Cardiac muscle cell (in vitro differentiated cells and primary cell): Measurements from ENCODE around the gene ZMYND8. TPM values are rescaled to one million over a fixed set of nuclear protein-coding genes. Genes with fewer than 3 reads are reported as not detected.

Experiments used
- DNase-seq, 2 donors: peaks; one replicate each; pipeline versions ENCODE4 v3.0.0 to v3.0.0-alpha.2; 2010 to 2017; ENCODE audit warnings: low read depth in 1 of 2, low spot score in 1 of 2
- H3K27ac ChIP-seq: fragments of 200-600 bp; sonication (generic); 2 replicates; pipeline ENCODE4 v1.5.1; 2016
- H3K27me3 ChIP-seq: fragments of 200-600 bp; sonication (generic); 2 replicates; pipeline ENCODE4 v1.6.0; 2016; ENCODE audit warnings: control low read depth
- H3K36me3 ChIP-seq: fragments of 200-600 bp; sonication (generic); 2 replicates; pipeline ENCODE4 v1.5.1; 2016; ENCODE audit warnings: control low read depth
- H3K4me1 ChIP-seq: fragments of 200-600 bp; sonication (generic); 2 replicates; pipeline ENCODE4 v1.8.1; 2017; ENCODE audit warnings: low read depth, mild to moderate bottlenecking, mixed run types
- H3K4me3 ChIP-seq: fragments of 200-600 bp; sonication (generic); 2 replicates; pipeline ENCODE4 v1.5.1; 2016; ENCODE audit warnings: mild to moderate bottlenecking
- H3K9me3 ChIP-seq: fragments of 200-600 bp; sonication (generic); 2 replicates; pipeline ENCODE4 v1.5.1; 2017; ENCODE audit warnings: low read depth, mild to moderate bottlenecking, control low read depth
- CTCF ChIP-seq: IDR thresholded peaks from 2 replicates; pipeline ENCODE4 v1.5.1; 2012; ENCODE audit warnings: low read depth, mild to moderate bottlenecking, low read length
- polyA plus RNA-seq: library from polyadenylated mRNA; unstranded; fragments of >200 nt; fragmentation: Nextera tagmentation; extraction: Ambion mirVana; gene quantifications from 2 replicates; pipeline ENCODE4 v1.2.1, GENCODE V29; 2016
- total RNA-seq: library from RNA; depleted of rRNA; stranded (reverse); fragments of >200 nt; gene quantifications from 2 replicates; pipeline ENCODE4 v1.2.3, GENCODE V29; 2016

The ZMYND8 gene
- total and polyA plus RNA-seq, 2 experiments from 2014 or later: 27.5 to 45.0 TPM

GRCh38 chr20:47348539-47349142 is 7.9 kb downstream of the ZMYND8 start:
- H3K36me3 ChIP-seq: peaks cover 2% of the 10 kb centered on the region
- no peak overlapping the region for H3K4me3 ChIP-seq
- DNase-seq: no peak
- peaks cover 67% of the 10 kb centered on the region for H3K4me1 ChIP-seq
- no peaks in the 10 kb centered on the region for H3K27me3 ChIP-seq
- peak overlapping the region; percentile 98 for H3K27ac ChIP-seq
- no peaks in the 10 kb centered on the region for H3K9me3 ChIP-seq
- TF ChIP-seq CTCF: no peak

DNA sequence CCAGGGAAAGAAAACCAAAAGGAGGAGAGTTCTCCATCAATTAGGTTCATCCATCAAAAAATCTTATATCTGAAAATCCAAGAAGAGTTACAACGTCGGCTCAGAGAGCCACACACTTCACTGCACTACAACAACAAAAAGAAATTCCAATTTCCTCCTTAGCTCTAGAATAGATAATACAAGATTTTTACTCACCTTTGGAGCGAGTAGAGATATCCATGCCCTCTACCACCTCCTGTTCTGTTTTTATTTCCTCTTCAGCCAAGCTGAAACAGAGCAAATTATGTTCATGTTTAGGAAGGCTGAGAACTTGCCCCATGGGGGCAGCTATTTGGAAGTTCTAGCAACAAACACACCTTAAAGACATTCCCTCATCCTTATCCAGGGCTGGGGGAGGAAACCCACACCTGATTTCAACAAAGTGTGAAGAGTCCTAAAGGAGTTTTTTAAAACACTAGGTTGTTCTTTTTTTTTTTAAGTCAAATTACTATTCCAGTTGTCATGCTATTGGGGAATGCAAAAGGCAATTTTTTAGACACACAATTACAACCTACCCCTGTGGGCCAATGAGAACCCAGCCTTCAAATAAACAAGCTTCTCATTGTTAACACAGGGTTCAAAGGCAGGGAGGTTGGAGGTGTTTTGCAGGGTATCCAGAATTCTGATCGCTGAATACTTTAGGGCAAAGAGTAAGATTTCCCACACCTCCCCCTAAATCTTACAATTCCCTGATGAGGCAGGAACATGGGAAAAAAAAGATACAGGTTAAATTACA is 8.7 kb downstream of the ZMYND8 start:
- Histone ChIP-seq H3K27me3 (no peaks in the 10 kb centered on the region), H3K27ac (peak overlapping the region; percentile 98), H3K36me3 (peaks cover 2% of the 10 kb centered on the region), H3K9me3 (no peaks in the 10 kb centered on the region), H3K4me3 (no peak overlapping the region), H3K4me1 (peaks cover 60% of the 10 kb centered on the region)
- DNase-seq: no peak
- no peak for TF ChIP-seq CTCF

GRCh38 chr20:47346172-47346571 is 10.3 kb downstream of the ZMYND8 start:
- no peak for TF ChIP-seq CTCF
- H3K27me3 ChIP-seq: no peaks in the 10 kb centered on the region
- H3K4me3 ChIP-seq: no peak overlapping the region
- peaks cover 43% of the 10 kb centered on the region for H3K4me1 ChIP-seq
- peak overlapping the region; percentile 10 for H3K27ac ChIP-seq
- peaks cover 2% of the 10 kb centered on the region for H3K36me3 ChIP-seq
- no peak for DNase-seq
- no peaks in the 10 kb centered on the region for H3K9me3 ChIP-seq

- TF ChIP-seq CTCF: no peak
- Histone ChIP-seq H3K27me3 (no peaks in the 10 kb centered on the region), H3K4me3 (no peak overlapping the region), H3K27ac (no peak overlapping the region), H3K36me3 (peaks cover 2% of the 10 kb centered on the region), H3K9me3 (no peaks in the 10 kb centered on the region), H3K4me1 (peaks cover 33% of the 10 kb centered on the region)
- DNase-seq: no peak
Measured at GRCh38 chr20:47345214-47345613, 11.3 kb downstream of the ZMYND8 start.

- Histone ChIP-seq H3K27ac (no peak overlapping the region), H3K9me3 (no peaks in the 10 kb centered on the region), H3K27me3 (no peaks in the 10 kb centered on the region), H3K4me1 (peaks cover 11% of the 10 kb centered on the region), H3K36me3 (peaks cover 2% of the 10 kb centered on the region), H3K4me3 (no peak overlapping the region)
- no peak for TF ChIP-seq CTCF
- DNase-seq: no peak
Measured at GRCh38 chr20:47343007-47343472, 13.5 kb downstream of the ZMYND8 start.
